Suppressor macrophage treated with lipopolysaccharide for 4 hours (primary cell): ENCODE results near the gene THPO.
A peak's percentile ranks its signal among the peaks of the same experiment; 100 is the strongest.

ENCODE experiments used
- DNase-seq: peaks from one replicate; pipeline ENCODE4 v3.0.0-alpha.2; 2020

THPO gene

GRCh38 chr3:184328516-184328915, 49.5 kb downstream of the THPO start:
- no peak for DNase-seq

GRCh38 chr3:184327171-184327570, 50.8 kb downstream of the THPO start:
- no peak for DNase-seq

GRCh38 chr3:184325715-184326369, 52.2 kb downstream of the THPO start:
- no peak for DNase-seq

DNA sequence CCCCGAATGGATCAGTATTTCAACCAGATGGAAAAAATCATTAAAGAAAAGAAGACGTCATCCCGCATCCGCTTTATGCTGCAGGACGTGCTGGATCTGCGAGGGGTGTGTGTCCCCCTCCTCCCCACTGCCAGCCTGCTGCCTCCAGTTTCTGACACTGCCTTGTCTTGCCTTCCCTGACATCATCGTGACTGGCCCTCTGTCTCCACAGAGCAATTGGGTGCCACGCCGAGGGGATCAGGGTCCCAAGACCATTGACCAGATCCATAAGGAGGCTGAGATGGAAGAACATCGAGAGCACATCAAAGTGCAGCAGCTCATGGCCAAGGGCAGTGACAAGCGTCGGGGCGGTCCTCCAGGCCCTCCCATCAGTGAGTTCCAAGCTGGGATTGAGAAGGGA, 52.7 kb downstream of the THPO start:
- DNase-seq, result no peak

GRCh38 chr3:184323696-184324095, 54.3 kb downstream of the THPO start:
- DNase-seq, result no peak

DNA sequence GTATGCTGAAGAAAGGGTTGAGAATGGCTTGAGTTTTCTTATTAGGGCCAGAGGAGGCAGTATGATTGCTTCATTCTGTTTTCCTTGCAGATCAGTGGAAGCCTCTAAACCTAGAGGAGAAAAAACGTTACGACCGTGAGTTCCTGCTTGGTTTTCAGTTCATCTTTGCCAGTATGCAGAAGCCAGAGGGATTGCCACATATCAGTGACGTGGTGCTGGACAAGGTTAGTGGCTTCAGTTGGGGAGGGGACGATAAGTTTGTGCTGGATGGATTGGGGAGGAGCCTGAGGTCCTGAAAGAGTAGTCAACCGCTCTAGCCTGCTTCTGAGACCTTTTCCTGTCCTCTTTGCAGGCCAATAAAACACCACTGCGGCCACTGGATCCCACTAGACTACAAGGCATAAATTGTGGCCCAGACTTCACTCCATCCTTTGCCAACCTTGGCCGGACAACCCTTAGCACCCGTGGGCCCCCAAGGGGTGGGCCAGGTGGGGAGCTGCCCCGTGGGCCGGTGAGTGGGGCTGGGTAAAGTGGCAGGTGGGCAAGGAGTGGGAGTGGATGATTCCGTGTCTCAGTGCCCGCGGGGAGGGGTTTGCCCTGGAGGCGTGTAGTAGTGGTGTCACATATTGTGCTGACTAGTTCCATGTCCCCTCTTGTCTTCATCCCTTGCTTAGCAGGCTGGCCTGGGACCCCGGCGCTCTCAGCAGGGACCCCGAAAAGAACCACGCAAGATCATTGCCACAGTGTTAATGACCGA, 55.1 kb downstream of the THPO start:
- DNase-seq, result peak; percentile 75
